Sigmoid colon (tissue), 4 donors: ENCODE measurements around the gene NUP98.

Source experiments
- EP300 ChIP-seq, 4 donors: sonication (generic); formaldehyde crosslinking; IDR thresholded peaks; one replicate each; pipeline ENCODE4 v1.6.1; 2017; ENCODE audit warnings: antibody characterized with exemption in 4 of 4
- POLR2A ChIP-seq, 2 donors: fragments of 450-650 bp; IDR thresholded peaks; one replicate each; pipeline ENCODE4 v1.6.1; 2016; ENCODE audit warnings: antibody characterized with exemption in 2 of 2, mild to moderate bottlenecking in 2 of 2, moderate library complexity in 2 of 2
- POLR2AphosphoS5 ChIP-seq, 4 donors: sonication (generic); formaldehyde crosslinking; IDR thresholded peaks; one replicate each; pipeline ENCODE4 v1.6.1; 2017; ENCODE audit warnings: antibody characterized with exemption in 4 of 4
- TF ChIP-seq, protein P1 (sequence below), 4 experiments: fragments of 450-650 bp in 3 of 4; fragments of 200-600 bp in 1 of 4; IDR thresholded peaks; one replicate each; pipeline ENCODE4 v1.5.1; 2016 to 2019; ENCODE audit warnings: antibody characterized with exemption in 4 of 4, mild to moderate bottlenecking in 3 of 4, moderate library complexity in 2 of 4

GRCh38 chr11:3843326-3843725 lies 46.0 kb upstream of the NUP98 start:
- TF ChIP-seq, protein P1, sequence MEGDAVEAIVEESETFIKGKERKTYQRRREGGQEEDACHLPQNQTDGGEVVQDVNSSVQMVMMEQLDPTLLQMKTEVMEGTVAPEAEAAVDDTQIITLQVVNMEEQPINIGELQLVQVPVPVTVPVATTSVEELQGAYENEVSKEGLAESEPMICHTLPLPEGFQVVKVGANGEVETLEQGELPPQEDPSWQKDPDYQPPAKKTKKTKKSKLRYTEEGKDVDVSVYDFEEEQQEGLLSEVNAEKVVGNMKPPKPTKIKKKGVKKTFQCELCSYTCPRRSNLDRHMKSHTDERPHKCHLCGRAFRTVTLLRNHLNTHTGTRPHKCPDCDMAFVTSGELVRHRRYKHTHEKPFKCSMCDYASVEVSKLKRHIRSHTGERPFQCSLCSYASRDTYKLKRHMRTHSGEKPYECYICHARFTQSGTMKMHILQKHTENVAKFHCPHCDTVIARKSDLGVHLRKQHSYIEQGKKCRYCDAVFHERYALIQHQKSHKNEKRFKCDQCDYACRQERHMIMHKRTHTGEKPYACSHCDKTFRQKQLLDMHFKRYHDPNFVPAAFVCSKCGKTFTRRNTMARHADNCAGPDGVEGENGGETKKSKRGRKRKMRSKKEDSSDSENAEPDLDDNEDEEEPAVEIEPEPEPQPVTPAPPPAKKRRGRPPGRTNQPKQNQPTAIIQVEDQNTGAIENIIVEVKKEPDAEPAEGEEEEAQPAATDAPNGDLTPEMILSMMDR (IDR thresholded peaks at IDR 0.05), result no peak
- TF ChIP-seq POLR2A (IDR thresholded peaks at IDR 0.05) (no peak), POLR2AphosphoS5 (IDR thresholded peaks at IDR 0.05) (no peak), EP300 (IDR thresholded peaks at IDR 0.05) (no peak)
